Karpas-422 (cell line): ENCODE data around the gene PPP4R2. TPM values are rescaled to one million over a fixed set of nuclear protein-coding genes. Genes with fewer than 3 reads are reported as not detected.

Source experiments
- DNase-seq: peaks from one replicate; pipeline ENCODE4 v3.0.0-alpha.2; 2015
- H2AFZ ChIP-seq: fragments of 200-600 bp; sonication (generic); 2 replicates; pipeline ENCODE4 v1.6.1; 2014; ENCODE audit warnings: antibody characterized with exemption, low read length, mixed read lengths
- H3K27ac ChIP-seq: fragments of 200-600 bp; sonication (generic); 2 replicates; pipeline ENCODE4 v1.5.1; 2014; ENCODE audit warnings: mild to moderate bottlenecking, low read length, moderate library complexity
- H3K27me3 ChIP-seq: fragments of 200-600 bp; sonication (generic); 2 replicates; pipeline ENCODE4 v1.6.1; 2014; ENCODE audit warnings: low read length, mixed read lengths
- H3K36me3 ChIP-seq: fragments of 200-600 bp; sonication (generic); 2 replicates; pipeline ENCODE4 v1.6.1; 2014; ENCODE audit warnings: low read length, mixed read lengths; ENCODE audit not compliant: insufficient read depth
- H3K4me1 ChIP-seq: fragments of 200-600 bp; sonication (generic); 2 replicates; pipeline ENCODE4 v1.6.1; 2014; ENCODE audit warnings: mild to moderate bottlenecking, low read length, mixed read lengths
- H3K4me2 ChIP-seq: fragments of 200-600 bp; sonication (generic); 2 replicates; pipeline ENCODE4 v1.6.1; 2014; ENCODE audit warnings: low read length, low read depth, mild to moderate bottlenecking; ENCODE audit not compliant: poor library complexity, severe bottlenecking
- H3K4me3 ChIP-seq: fragments of 200-600 bp; sonication (generic); 2 replicates; pipeline ENCODE4 v1.5.1; 2014; ENCODE audit warnings: mild to moderate bottlenecking, antibody characterized with exemption, low read length, mixed read lengths
- H3K79me2 ChIP-seq: fragments of 200-600 bp; sonication (generic); 2 replicates; pipeline ENCODE4 v1.6.1; 2014; ENCODE audit warnings: mild to moderate bottlenecking, low read length, mixed read lengths
- H3K9ac ChIP-seq: fragments of 200-600 bp; sonication (generic); 2 replicates; pipeline ENCODE4 v1.6.0; 2014; ENCODE audit warnings: low read length
- H3K9me2 ChIP-seq: fragments of 200-600 bp; sonication (generic), shearing (Covaris generic); replicated peaks from 2 replicates; pipeline ENCODE4 v1.6.0; 2014; ENCODE audit warnings: mild to moderate bottlenecking, low read length, moderate library complexity; ENCODE audit not compliant: insufficient read depth
- H3K9me3 ChIP-seq: fragments of 300-700, 200-600 bp; sonication (generic); 2 replicates; pipeline ENCODE4 v1.6.1; 2014; ENCODE audit warnings: low read length, mixed read lengths
- H4K20me1 ChIP-seq: fragments of 200-600 bp; sonication (generic); 2 replicates; pipeline ENCODE4 v1.6.1; 2014; ENCODE audit warnings: mild to moderate bottlenecking, antibody characterized with exemption, low read length, low read depth; ENCODE audit not compliant: insufficient read depth
- total RNA-seq: library from RNA; depleted of rRNA; stranded (reverse); fragments of >200 nt; shearing (Covaris generic); gene quantifications from 2 replicates; pipeline ENCODE4 v1.2.3, GENCODE V29; 2014; ENCODE audit warnings: low replicate concordance

Gene PPP4R2
- total RNA-seq, 1 experiment from 2014 or later = 61.5 TPM

GRCh38 chr3:72990701-72991395, 5.8 kb upstream of the PPP4R2 start:
- Histone ChIP-seq H3K79me2 (no peaks in the 10 kb centered on the region), H3K27ac (no peak overlapping the region), H3K9ac (no peak overlapping the region), H3K9me2 (no peaks in the 10 kb centered on the region), H3K27me3 (no peaks in the 10 kb centered on the region), H2AFZ (no peak overlapping the region), H3K4me3 (no peak overlapping the region), H3K36me3 (no peaks in the 10 kb centered on the region), H3K4me1 (no peaks in the 10 kb centered on the region), H3K4me2 (no peak overlapping the region), H3K9me3 (no peaks in the 10 kb centered on the region), H4K20me1 (no peaks in the 10 kb centered on the region)
- no peak for DNase-seq

GRCh38 chr3:72991522-72991921, 5.1 kb upstream of the PPP4R2 start:
- Histone ChIP-seq H3K9me2 (no peaks in the 10 kb centered on the region), H3K4me3 (no peak overlapping the region), H3K9me3 (no peaks in the 10 kb centered on the region), H3K36me3 (no peaks in the 10 kb centered on the region), H4K20me1 (no peaks in the 10 kb centered on the region), H3K27me3 (no peaks in the 10 kb centered on the region), H2AFZ (no peak overlapping the region), H3K4me2 (no peak overlapping the region), H3K79me2 (no peaks in the 10 kb centered on the region), H3K4me1 (peaks cover 5% of the 10 kb centered on the region), H3K9ac (no peak overlapping the region), H3K27ac (no peak overlapping the region)
- no peak for DNase-seq

GRCh38 chr3:72993391-72993790, 3.2 kb upstream of the PPP4R2 start:
- Histone ChIP-seq H2AFZ (no peak overlapping the region), H3K9me3 (no peaks in the 10 kb centered on the region), H3K4me1 (peaks cover 12% of the 10 kb centered on the region)

GRCh38 chr3:72995337-72995736, 1.3 kb upstream of the PPP4R2 start:
- H3K4me2 ChIP-seq = no peak overlapping the region
- H2AFZ ChIP-seq = no peak overlapping the region
- no peaks in the 10 kb centered on the region for H3K9me3 ChIP-seq
- peaks cover 22% of the 10 kb centered on the region; the same call in 1 of the 2 replicates for H3K36me3 ChIP-seq
- no peak overlapping the region for H3K9ac ChIP-seq
- no peak for DNase-seq
- no peaks in the 10 kb centered on the region for H3K9me2 ChIP-seq
- H4K20me1 ChIP-seq = peaks cover 34% of the 10 kb centered on the region
- no peak overlapping the region for H3K4me3 ChIP-seq
- H3K79me2 ChIP-seq = peaks cover 35% of the 10 kb centered on the region
- H3K27ac ChIP-seq = no peak overlapping the region
- peaks cover 31% of the 10 kb centered on the region for H3K4me1 ChIP-seq
- no peaks in the 10 kb centered on the region for H3K27me3 ChIP-seq

More at GRCh38 chr3:72993391-72993790, 3.2 kb upstream of the PPP4R2 start:
- peaks cover 2% of the 10 kb centered on the region; the same call in 1 of the 2 replicates for H3K36me3 ChIP-seq
- no peaks in the 10 kb centered on the region for H3K9me2 ChIP-seq
- H3K27me3 ChIP-seq = no peaks in the 10 kb centered on the region
- peaks cover 15% of the 10 kb centered on the region for H4K20me1 ChIP-seq
- no peak overlapping the region for H3K4me2 ChIP-seq
- no peak for DNase-seq
- H3K27ac ChIP-seq = no peak overlapping the region
- no peak overlapping the region for H3K9ac ChIP-seq
- peaks cover 16% of the 10 kb centered on the region for H3K79me2 ChIP-seq
- H3K4me3 ChIP-seq = no peak overlapping the region

- Histone ChIP-seq H3K36me3 (peaks cover 29% of the 10 kb centered on the region; the same call in 1 of the 2 replicates), H3K4me1 (peaks cover 32% of the 10 kb centered on the region), H4K20me1 (peaks cover 41% of the 10 kb centered on the region), H3K9me2 (no peaks in the 10 kb centered on the region), H3K9ac (peak overlapping the region; percentile 66), H3K27ac (no peak overlapping the region), H3K4me3 (peak overlapping the region; percentile 80), H3K27me3 (no peaks in the 10 kb centered on the region), H3K79me2 (peaks cover 43% of the 10 kb centered on the region), H3K4me2 (peak overlapping the region; percentile 75), H2AFZ (peak overlapping the region; percentile 96), H3K9me3 (no peaks in the 10 kb centered on the region)
- DNase-seq = no peak
Observed at GRCh38 chr3:72996121-72996472, 514 bp upstream of the PPP4R2 start.

- H3K4me3 ChIP-seq = peak overlapping the region; percentile 80
- peaks cover 41% of the 10 kb centered on the region for H4K20me1 ChIP-seq
- DNase-seq = peak; percentile 81
- H3K27ac ChIP-seq = peak overlapping the region; percentile 78
- H3K79me2 ChIP-seq = peaks cover 57% of the 10 kb centered on the region
- H3K27me3 ChIP-seq = no peaks in the 10 kb centered on the region
- H2AFZ ChIP-seq = no peak overlapping the region
- H3K4me2 ChIP-seq = peak overlapping the region; percentile 75
- peaks cover 32% of the 10 kb centered on the region for H3K4me1 ChIP-seq
- no peaks in the 10 kb centered on the region for H3K9me3 ChIP-seq
- H3K9ac ChIP-seq = peak overlapping the region; percentile 97
- peaks cover 32% of the 10 kb centered on the region; the same call in 1 of the 2 replicates for H3K36me3 ChIP-seq
- H3K9me2 ChIP-seq = no peaks in the 10 kb centered on the region
Observed at GRCh38 chr3:72997421-72997961, 880 bp downstream of the PPP4R2 start.

GRCh38 chr3:72998466-72998865, 1.9 kb downstream of the PPP4R2 start:
- H3K4me2 ChIP-seq = peak overlapping the region; percentile 75
- no peak overlapping the region for H2AFZ ChIP-seq
- no peaks in the 10 kb centered on the region for H3K9me3 ChIP-seq
- no peaks in the 10 kb centered on the region for H3K9me2 ChIP-seq
- peak overlapping the region; percentile 97 for H3K9ac ChIP-seq
- H3K27ac ChIP-seq = 0 out of 2 replicates have a peak overlapping the region, but pooled peaks have one; percentile 78
- peaks cover 32% of the 10 kb centered on the region for H3K4me1 ChIP-seq
- peaks cover 46% of the 10 kb centered on the region for H4K20me1 ChIP-seq
- H3K4me3 ChIP-seq = peak overlapping the region; percentile 80
- peaks cover 32% of the 10 kb centered on the region; the same call in 1 of the 2 replicates for H3K36me3 ChIP-seq
- H3K79me2 ChIP-seq = peaks cover 65% of the 10 kb centered on the region
- DNase-seq = no peak
- no peaks in the 10 kb centered on the region for H3K27me3 ChIP-seq

- no peaks in the 10 kb centered on the region for H3K27me3 ChIP-seq
- no peak for DNase-seq
- peaks cover 60% of the 10 kb centered on the region for H4K20me1 ChIP-seq
- peak overlapping the region; percentile 75 for H3K4me2 ChIP-seq
- H3K79me2 ChIP-seq = peaks cover 80% of the 10 kb centered on the region
- no peak overlapping the region for H2AFZ ChIP-seq
- peaks cover 32% of the 10 kb centered on the region for H3K4me1 ChIP-seq
- no peak overlapping the region for H3K27ac ChIP-seq
- no peak overlapping the region for H3K9ac ChIP-seq
- H3K9me2 ChIP-seq = no peaks in the 10 kb centered on the region
- peak overlapping the region; percentile 80 for H3K4me3 ChIP-seq
- peaks cover 32% of the 10 kb centered on the region; the same call in 1 of the 2 replicates for H3K36me3 ChIP-seq
- H3K9me3 ChIP-seq = no peaks in the 10 kb centered on the region
Observed at GRCh38 chr3:72999951-73000350, 3.3 kb downstream of the PPP4R2 start.
